ENCODE measurements around the gene ARHGEF6.

- TF ChIP-seq CTCF (IDR thresholded peaks at IDR 0.05; ENCODE audit: poor library complexity) (no peak), EZH2 (IDR thresholded peaks at IDR 0.05; ENCODE audit: borderline replicate concordance) (no peak)
Measured at GRCh38 chrX:136735601-136736000, 45.1 kb downstream of the ARHGEF6 start.

Measured in hepatocyte (in vitro differentiated cells).